ENCODE results near the gene UNC79.

GRCh38 chr14:93540235-93540634 lies 109.5 kb downstream of the UNC79 start:
- no peak for TF ChIP-seq POLR2A (IDR thresholded peaks at IDR 0.05)
- TF ChIP-seq POLR2AphosphoS5 (IDR thresholded peaks at IDR 0.05) = no peak

Data from transverse colon (tissue), 3 donors.